ENCODE measurements around the gene MACROD2. TPM values are rescaled to one million over a fixed set of nuclear protein-coding genes. Genes with fewer than 3 reads are reported as not detected.

MACROD2 gene
- total RNA-seq, 1 donor from 2014 or later: 6.4 TPM

DNA sequence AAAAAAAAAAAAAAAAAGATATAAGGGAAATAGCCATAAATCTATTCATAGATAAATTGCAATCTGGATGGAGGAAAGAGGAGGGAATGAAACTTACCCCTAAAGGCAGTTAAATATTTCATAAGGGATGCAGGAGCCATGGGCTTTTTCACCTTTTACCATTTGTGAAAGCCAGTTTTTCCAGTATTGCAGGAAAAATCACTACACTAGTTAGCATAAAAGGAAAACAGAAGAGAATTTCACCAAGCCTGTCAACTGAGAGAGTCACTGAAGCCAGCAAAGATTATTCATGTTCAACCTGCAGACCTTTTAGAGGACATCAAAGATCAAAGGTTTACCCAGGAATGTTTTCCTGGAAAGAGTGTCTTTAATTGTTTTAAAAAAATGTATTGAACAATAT lies 1608.2 kb downstream of the MACROD2 start:
- peaks cover 2% of the 10 kb centered on the region for H3K9me3 Mint-ChIP-seq
- TF ChIP-seq, protein P1, sequence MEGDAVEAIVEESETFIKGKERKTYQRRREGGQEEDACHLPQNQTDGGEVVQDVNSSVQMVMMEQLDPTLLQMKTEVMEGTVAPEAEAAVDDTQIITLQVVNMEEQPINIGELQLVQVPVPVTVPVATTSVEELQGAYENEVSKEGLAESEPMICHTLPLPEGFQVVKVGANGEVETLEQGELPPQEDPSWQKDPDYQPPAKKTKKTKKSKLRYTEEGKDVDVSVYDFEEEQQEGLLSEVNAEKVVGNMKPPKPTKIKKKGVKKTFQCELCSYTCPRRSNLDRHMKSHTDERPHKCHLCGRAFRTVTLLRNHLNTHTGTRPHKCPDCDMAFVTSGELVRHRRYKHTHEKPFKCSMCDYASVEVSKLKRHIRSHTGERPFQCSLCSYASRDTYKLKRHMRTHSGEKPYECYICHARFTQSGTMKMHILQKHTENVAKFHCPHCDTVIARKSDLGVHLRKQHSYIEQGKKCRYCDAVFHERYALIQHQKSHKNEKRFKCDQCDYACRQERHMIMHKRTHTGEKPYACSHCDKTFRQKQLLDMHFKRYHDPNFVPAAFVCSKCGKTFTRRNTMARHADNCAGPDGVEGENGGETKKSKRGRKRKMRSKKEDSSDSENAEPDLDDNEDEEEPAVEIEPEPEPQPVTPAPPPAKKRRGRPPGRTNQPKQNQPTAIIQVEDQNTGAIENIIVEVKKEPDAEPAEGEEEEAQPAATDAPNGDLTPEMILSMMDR (conservative IDR thresholded peaks at IDR 0.05): no peak

DNA sequence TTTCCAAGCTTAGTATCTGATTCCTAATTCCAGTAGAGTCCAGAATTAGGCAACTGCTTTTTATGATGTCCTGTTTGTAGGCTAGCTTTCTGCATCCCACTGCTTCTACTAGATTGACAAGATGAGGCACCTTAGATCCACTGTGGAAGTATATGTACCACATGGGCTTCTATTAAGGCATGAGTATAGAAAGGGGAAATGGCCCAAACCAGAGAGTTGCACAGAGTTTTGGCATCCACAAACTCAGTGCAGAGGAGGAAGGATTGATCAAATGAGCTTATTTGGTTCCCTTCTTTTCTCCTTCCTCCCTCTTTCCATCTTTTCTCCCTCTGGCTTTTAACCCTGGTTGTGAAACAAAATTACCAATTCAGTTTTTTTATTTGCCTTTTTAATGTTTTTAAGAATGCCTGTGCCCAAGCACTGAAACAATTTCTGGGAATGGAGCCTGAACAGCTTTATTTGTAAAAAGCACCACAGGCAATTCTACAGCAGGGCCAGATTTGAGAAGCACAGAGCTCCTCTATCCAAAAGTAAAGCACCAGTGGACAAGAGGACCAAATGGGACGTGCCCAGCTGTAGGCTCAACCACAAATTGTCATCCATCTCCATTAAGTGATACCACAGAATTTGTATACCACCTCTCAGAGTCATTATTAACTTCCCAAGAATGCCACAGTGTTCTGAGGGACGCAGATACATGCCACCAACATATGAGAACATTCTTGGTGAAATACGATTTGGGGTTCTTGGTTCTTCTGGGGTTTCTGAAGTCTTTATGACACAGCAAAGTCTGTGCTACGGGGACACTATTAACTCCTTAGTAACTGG lies 1608.9 kb downstream of the MACROD2 start:
- Mint-ChIP-seq H3K36me3 (ENCODE audit: low read depth) (no peaks in the 10 kb centered on the region), H3K4me1 (peaks cover 6% of the 10 kb centered on the region), H3K9me3 (peaks cover 2% of the 10 kb centered on the region), H3K27me3 (ENCODE audit: low read depth) (no peaks in the 10 kb centered on the region), H3K27ac (ENCODE audit: unreplicated experiment) (no peak overlapping the region), H3K4me3 (no peak overlapping the region)
- DNase-seq (ENCODE audit: low read depth, low spot score): no peak
- TF ChIP-seq, protein P1 (conservative IDR thresholded peaks at IDR 0.05): no peak

More for the DNA sequence above, 1608.2 kb downstream of the MACROD2 start:
- Mint-ChIP-seq H3K4me1 (peaks cover 6% of the 10 kb centered on the region), H3K4me3 (no peak overlapping the region), H3K36me3 (ENCODE audit: low read depth) (no peaks in the 10 kb centered on the region), H3K27me3 (ENCODE audit: low read depth) (no peaks in the 10 kb centered on the region), H3K27ac (ENCODE audit: unreplicated experiment) (no peak overlapping the region)
- DNase-seq (ENCODE audit: low read depth, low spot score): no peak

DNA sequence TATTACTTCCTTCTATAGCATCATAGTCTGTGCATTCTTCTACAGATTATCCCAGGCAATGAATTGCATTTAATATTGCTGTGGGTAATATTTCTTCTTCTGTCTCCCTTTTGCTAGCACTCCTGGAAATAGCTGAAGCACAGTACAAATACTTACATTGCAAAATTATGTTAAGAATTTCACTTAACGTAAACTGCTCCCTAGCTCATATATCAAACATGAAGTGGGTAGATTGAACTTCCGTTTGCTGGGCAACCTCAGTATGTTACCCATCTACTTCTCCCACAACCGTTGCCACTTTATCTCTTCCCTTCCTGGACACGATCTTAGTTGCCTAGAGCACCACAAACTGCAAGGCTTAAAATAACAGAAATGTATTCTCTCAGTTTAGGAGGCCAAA lies 1614.6 kb downstream of the MACROD2 start:
- no peak overlapping the region for H3K27ac Mint-ChIP-seq (ENCODE audit: unreplicated experiment)
- TF ChIP-seq, protein P1 (conservative IDR thresholded peaks at IDR 0.05): no peak
- H3K36me3 Mint-ChIP-seq (ENCODE audit: low read depth): no peaks in the 10 kb centered on the region
- no peak for DNase-seq (ENCODE audit: low read depth, low spot score)
- H3K27me3 Mint-ChIP-seq (ENCODE audit: low read depth): no peaks in the 10 kb centered on the region
- H3K4me3 Mint-ChIP-seq: no peak overlapping the region
- H3K4me1 Mint-ChIP-seq: peaks cover 25% of the 10 kb centered on the region
- peaks cover 2% of the 10 kb centered on the region for H3K9me3 Mint-ChIP-seq

DNA sequence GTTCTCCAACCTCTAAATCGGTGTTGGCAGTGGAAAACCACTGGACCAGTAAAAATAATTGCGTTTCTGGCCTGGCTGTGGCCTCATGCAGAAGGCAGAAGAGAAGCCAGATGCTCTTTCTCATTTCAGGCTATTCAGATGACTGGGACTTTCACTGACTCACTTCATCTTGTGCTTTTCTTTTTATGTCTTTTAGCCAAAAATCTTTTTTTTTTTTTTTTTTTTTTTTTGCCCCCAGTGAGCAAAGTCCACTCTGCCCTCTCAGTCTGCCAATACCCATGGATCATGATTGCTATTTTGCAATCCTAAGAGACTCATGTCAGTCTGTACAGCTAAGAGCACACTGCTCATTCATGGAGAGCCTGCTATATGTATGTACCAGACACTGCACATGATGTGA lies 1615.5 kb downstream of the MACROD2 start:
- no peak for DNase-seq (ENCODE audit: low read depth, low spot score)
- Mint-ChIP-seq H3K4me1 (peaks cover 20% of the 10 kb centered on the region), H3K27me3 (ENCODE audit: low read depth) (no peaks in the 10 kb centered on the region), H3K9me3 (peaks cover 2% of the 10 kb centered on the region), H3K4me3 (no peak overlapping the region), H3K27ac (ENCODE audit: unreplicated experiment) (no peak overlapping the region), H3K36me3 (ENCODE audit: low read depth) (no peaks in the 10 kb centered on the region)
- TF ChIP-seq, protein P1 (conservative IDR thresholded peaks at IDR 0.05): no peak

DNA sequence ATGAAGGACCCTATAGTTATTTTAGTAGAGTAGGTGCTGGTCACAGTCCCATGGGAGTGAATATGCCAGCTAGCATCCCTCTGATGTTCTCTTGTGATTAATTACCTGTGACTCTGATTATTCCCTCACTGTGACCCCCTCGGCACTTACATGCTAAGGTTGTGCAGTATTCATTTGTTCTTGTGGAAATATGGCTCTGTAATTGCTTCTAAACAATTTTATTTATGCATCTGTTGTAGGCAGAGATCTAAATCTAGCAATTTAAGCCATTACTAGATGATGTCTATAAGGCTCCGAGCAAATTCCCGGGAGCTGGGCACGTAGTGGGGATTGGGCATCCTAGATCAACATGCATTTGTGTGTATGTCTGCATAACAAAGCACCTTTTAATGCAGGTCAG lies 1616.2 kb downstream of the MACROD2 start:
- Mint-ChIP-seq H3K4me1 (peaks cover 20% of the 10 kb centered on the region), H3K36me3 (ENCODE audit: low read depth) (no peaks in the 10 kb centered on the region), H3K4me3 (no peak overlapping the region), H3K27me3 (ENCODE audit: low read depth) (no peaks in the 10 kb centered on the region), H3K27ac (ENCODE audit: unreplicated experiment) (no peak overlapping the region), H3K9me3 (peaks cover 2% of the 10 kb centered on the region)
- TF ChIP-seq, protein P1 (conservative IDR thresholded peaks at IDR 0.05): no peak
- no peak for DNase-seq (ENCODE audit: low read depth, low spot score)

Measured in neural crest cell (in vitro differentiated cells).